Activated CD4-positive, alpha-beta T cell treated with anti-CD3 and anti-CD28 coated beads, Interleukin-2, Interleukin-6, amounts not matched to agents 100 ng/mL and 50 ng/mL, durations not matched to agents 16 hours and 8 hours (primary cell): ENCODE data around the gene CDH13.

Experiments
- DNase-seq: peaks from one replicate; pipeline ENCODE4 v3.0.0-alpha.2; 2020

The CDH13 gene

DNA sequence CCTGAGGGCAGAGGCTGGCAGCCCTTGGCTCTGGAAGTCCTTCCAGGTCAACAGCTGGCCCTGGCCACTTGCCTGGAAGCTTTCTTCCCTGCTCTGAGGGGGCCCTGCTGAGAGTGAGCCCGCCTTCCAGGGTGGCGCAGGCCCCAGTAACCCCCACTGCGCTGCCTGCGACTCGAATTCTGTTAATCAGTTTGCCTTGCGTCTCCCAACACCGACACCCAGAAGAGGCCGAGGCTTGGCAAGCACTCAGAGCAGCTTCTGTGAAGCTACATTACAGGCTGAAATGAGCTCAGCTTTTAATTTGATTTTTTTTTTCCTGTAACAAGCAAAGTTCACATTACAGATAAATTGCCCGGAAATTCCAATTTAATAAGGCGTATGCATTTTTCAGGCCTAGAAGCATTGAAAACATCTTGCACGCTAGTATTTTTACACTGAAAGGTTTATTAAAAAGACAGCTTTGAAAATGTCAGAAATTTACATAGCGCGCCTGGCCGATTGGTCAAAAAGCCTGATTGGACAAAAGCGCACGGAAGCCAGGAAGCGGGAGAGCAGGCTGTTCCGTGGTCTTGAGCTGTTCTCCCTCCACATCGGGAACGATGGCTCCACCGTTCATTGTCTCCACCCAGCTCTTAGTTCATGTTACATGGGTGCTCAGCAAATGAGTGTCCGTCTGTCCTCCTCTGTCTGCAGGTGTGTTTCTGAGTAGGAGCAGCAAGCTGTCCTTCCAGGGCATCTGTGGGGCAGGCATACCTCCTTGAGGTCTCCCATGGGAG lies 1115.5 kb downstream of the CDH13 start:
- DNase-seq, result no peak

DNA sequence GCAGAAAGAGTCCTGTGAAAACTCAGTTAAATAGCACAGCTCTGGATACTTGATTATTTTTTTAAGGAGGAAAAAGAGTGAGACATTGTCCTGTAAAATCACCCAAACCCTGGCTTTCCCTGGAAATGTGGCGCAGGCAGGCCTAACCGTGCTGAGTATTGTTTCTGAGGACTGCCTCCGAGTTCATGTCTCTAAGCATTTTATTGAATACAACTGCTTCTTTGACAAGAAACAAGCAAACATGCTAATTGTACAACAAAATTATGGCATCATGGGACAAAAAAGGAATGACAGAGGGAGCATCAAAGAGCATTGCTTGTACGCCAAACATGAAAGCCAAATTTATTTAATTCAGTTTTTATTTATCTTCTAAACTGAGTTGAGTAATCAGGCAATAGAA lies 1116.5 kb downstream of the CDH13 start:
- no peak for DNase-seq

GRCh38 chr16:83743720-83744119 lies 1117.0 kb downstream of the CDH13 start:
- no peak for DNase-seq

- no peak for DNase-seq
These were observed 1117.7 kb downstream of the CDH13 start for GRCh38 chr16:83744441-83744981.

- DNase-seq, result no peak
These were observed 1119.8 kb downstream of the CDH13 start for GRCh38 chr16:83746611-83747010.

- DNase-seq, result no peak
These were observed 1121.2 kb downstream of the CDH13 start for GRCh38 chr16:83747936-83748335.

DNA sequence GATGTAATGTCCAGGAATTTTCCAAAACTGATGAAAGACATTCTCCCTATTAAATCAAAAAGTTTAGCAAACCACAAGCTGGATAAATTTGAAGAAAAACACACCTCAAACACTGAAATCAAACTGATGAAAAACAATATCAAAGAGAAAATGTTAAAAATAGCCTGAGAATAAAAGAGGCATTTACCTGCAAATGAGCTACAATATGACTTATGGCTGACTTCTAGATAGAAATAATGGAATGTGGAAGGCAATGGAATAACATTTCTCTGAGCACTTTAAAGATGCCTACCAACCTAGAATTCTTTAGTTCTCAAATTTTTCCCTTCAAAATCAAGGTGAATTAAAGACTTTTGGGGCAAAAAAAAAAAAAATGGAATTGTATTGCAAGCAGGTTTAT lies 1128.6 kb downstream of the CDH13 start:
- no peak for DNase-seq

DNA sequence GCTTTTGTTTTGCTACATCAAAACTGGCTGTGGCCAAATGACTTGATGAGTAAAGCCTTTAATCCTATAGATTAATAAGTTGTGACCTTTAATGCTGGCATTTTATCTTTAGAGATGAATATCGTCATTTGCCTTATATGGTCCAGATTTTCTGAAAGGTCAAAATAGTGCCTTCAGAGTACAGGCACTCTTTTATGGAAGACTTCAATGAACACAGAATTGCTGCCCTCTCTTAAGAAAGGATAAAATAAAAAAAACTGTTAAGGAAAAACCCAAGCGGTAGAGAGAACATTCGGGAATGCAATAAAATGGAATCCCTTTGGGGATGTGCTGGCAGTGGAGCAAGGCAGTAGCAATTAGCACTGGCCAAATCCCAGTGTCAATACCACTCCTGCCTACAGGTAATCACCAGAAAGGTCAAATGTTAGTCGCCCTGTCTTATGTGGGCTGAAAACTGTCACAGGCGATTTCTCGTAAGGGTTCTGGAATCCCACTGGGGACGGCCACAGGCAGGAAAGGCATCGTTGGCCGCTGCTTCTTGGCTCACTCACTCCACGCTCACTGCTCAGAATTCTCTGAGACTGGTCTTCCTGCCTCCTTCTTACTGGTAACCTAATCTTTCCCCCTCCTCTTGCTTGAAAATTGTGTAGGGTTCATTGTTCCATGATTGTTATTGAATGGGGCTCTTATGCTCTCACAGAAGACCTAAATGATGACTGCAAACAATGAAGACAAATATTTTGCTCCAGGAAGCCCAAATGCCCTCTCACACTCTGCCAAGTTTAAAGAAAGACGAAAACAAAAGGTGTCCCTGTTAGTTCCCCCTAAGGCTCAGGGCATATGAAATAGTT lies 1135.6 kb downstream of the CDH13 start:
- no peak for DNase-seq

DNA sequence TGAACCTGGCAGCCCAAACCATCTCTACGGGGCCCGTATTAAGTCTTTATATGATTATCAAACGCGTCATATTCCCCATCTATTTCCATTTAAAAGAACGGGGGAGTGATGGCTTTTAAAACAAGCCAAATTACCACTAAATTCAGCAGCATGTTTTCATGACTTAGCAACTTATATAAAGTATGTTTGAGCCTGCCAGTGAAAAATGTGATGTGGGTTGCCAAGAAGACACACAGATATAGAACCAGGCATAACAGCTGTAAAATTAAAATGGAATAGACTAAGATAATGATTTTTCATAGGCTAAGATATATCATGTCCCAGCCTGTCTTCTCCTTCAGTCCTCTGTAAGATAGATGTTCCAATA lies 1136.2 kb downstream of the CDH13 start:
- no peak for DNase-seq

DNA sequence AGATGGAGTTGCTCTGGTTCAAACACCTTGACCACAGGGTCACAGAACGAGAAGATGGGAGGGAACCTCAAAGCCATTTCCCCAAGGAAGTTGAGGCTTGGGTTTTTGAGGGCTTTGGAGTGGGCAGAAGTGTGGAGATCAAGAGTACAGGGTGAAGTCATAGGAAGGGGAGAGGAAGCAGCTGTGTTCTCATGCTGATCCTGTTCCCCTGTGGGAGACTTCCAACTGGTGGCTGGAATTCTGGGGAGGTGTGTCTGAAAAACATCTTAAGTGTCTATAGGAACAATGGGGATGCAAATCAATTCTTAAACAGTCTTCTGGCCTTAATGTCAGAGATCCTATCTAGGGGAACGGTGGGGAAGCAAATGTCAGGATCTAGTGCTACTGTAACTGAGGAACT lies 1142.2 kb downstream of the CDH13 start:
- no peak for DNase-seq

DNA sequence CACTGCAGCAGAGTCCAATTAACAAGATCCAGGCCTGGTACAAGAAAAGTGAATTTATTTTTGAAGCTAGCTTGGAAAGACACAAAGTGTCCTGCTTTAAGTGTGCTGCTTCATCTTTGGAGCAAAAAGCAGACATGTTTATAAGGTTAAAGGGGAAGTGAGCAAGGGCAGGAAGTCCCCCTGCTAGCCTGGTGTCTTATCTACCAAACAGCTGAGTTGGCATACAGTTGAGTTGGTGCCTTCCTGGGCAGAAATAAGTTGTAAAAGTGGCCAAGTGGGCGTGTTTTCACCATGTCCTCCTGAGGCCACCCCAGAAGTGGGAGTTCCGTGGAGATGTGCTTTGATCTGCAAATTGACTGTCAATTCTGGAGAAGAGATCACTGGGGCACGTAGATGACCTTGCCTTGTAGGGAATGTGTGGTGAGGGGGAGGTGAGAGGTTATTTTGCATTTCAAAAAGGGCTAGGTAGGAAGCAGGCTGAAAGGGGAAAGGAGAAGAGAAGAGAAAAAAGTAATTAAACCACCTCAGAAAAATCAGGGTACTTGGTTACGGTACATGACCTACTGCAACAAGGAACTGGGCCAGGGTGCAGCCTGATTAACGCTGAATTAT lies 1142.7 kb downstream of the CDH13 start:
- no peak for DNase-seq

GRCh38 chr16:83771306-83771942 lies 1144.7 kb downstream of the CDH13 start:
- DNase-seq, result no peak

DNA sequence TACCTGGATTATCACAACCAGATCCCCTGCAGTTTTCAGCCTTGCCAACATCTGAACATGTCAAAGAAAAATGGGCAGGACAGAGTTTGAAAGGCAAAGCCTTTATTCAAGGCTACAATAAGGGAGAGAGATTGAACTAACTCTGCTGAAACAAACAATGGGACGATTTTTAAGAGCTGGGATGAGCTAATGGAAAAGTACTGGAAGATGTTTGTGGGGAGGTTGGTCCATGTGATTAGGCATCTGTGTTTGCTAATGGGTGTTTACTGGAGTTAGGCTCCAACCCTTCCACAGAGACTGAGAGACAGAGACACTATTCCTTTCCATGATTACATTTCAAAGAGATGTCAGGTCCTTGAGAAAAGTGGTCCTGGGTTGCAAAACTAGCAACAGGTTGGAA lies 1146.0 kb downstream of the CDH13 start:
- DNase-seq, result no peak

- DNase-seq, result no peak
These were observed 1147.3 kb downstream of the CDH13 start for GRCh38 chr16:83774066-83774465.

DNA sequence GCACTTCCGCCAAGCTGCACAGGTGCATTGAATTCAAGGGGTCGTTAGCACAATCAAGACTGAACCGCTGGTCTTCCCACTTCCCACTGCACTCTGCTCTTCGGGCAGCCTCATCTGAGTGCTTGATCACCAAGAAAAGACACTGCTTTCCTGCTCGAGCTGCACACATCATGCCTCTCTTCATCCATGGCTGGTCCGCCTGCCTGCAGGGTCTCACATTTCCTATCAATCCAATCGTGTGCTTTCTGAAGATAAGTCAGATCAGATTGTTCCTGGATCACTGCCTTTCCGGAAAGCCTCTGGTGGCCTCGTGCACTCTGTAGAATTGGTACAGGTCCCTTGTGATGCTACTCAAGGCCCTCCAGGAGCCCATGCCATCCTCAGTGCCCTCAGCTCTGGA lies 1150.2 kb downstream of the CDH13 start:
- DNase-seq, result no peak

DNA sequence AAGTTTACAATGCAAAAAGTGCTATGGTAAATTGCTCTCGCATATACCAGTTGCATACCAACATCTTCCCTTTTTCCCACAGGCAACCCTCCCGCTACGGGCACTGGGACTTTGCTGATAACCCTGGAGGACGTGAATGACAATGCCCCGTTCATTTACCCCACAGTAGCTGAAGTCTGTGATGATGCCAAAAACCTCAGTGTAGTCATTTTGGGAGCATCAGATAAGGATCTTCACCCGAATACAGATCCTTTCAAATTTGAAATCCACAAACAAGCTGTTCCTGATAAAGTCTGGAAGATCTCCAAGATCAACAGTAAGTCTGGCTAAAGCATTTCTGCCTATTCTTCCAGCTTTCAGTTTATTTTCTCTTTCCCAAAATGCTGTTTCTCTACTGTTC lies 1153.1 kb downstream of the CDH13 start:
- DNase-seq, result no peak

GRCh38 chr16:83785455-83785854 lies 1158.7 kb downstream of the CDH13 start:
- no peak for DNase-seq

GRCh38 chr16:83789642-83790401 lies 1163.1 kb downstream of the CDH13 start:
- DNase-seq, result no peak

DNA sequence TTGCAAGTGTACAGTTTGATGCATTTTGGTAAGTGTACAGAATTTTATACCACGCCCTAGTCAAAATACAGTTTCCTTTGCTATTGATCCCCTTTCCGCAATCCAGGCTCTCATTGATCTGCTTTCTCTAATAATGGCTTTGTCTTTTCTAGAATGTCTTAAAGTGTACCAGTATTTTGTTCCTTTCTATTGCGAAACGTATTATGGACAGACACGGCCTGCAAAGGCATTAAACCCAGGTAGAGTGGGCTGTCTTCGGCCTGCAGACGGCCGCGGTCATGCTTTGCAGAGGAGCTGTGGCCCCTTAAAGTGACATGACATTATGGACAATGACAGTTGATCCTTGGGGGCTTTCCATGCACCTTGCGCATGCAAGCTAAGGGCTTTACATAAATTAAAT lies 1165.1 kb downstream of the CDH13 start:
- no peak for DNase-seq

- no peak for DNase-seq
These were observed 1165.6 kb downstream of the CDH13 start for GRCh38 chr16:83792391-83792790.

GRCh38 chr16:83793179-83793578 lies 1166.4 kb downstream of the CDH13 start:
- DNase-seq, result no peak

GRCh38 chr16:83794860-83795554 lies 1168.2 kb downstream of the CDH13 start:
- no peak for DNase-seq
